ENCODE data around the gene MAP3K7CL.

GRCh38 chr21:29189353-29189752, 58.9 kb downstream of the MAP3K7CL start:
- no peak for TF ChIP-seq CTCF (IDR thresholded peaks at IDR 0.05)
- no peak for TF ChIP-seq EP300 (IDR thresholded peaks at IDR 0.05; ENCODE audit: low read depth)

All from transverse colon (tissue), 3 donors.